Dedifferentiated amniotic fluid mesenchymal stem cell (primary cell): ENCODE results near the gene OVOL3.

Experiments
- DNase-seq: peaks from one replicate; pipeline ENCODE4 v3.0.0-alpha.2; 2016; ENCODE audit errors: extremely low spot score

Gene OVOL3

DNA sequence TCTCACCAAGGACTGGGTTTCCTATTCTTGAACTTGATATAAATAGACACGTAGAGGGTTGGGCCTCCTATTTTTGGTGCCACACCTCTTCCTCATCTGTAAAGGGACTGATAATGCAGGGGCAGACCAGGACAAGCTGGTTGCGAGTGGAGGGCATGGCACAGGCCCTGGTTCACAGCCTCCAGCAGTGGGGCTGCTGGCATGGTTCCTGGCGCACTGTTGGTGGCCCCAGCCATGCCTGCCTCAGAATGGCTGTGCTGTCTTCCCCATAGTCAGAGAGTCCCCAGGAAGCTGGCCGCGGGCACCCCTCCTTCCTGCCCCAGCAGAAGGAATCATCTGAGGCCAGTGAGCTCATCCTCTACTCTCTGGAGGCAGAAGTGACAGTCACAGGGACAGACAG lies 10.5 kb upstream of the OVOL3 start:
- no peak for DNase-seq

DNA sequence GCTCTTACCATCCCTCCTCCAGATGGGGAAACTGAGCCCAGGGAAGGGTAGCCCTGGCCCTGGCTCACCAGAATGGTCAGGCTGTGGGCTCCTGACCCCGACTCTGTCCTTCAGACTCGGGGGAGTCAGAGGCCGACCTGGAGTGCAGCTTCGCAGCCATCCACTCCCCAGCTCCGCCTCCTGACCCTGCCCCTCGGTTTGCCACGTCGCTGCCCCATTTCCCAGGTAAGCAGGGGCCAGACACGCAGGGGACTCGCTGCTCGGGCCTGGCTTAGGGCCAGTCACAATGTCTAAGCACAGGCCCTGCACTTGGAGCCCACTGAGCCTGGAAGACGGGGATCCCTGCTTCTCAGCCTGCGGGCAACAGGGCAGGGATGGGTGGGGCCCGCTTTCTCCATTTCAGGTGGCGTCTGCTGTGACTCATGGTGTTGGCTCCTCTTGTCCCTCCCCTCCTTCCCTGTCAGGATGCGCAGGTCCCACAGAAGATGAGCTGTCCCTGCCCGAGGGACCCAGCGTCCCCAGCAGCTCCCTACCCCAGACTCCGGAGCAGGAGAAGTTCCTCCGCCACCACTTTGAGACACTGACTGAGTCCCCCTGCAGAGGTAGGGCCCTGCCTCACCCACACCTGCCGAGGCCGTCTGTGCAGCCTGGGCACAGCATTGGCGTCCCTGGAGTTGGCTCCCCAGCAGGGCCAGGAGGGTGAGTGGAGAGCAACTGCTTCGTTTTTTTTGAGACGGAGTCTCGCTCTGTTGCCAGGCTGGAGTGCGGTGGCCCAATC lies 9.2 kb upstream of the OVOL3 start:
- no peak for DNase-seq

DNA sequence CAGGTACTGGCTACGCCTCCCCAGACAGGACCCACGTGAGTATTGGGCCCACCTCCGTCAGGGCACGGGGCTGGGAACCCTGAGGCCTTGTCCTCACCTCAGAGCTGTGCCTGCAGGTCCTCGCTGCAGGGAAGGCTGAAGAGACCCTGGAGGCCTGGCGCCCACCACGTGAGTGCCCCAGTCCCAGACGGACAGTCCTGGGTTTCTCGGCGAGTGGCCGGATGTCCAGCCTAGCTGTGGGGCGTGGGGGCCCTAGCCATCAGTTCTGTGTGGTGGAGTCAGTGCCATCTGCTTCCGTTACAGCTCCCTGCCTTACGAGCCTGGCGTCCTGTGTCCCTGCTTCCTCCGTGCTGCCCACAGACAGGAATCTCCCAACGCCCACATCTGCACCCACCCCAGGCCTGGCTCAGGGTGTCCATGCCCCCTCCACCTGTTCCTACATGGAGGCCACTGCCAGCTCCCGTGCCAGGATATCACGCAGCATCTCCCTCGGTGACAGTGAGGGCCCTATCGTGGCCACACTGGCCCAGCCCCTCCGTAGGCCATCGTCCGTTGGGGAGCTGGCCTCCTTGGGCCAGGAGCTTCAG lies 7.8 kb upstream of the OVOL3 start:
- no peak for DNase-seq

DNA sequence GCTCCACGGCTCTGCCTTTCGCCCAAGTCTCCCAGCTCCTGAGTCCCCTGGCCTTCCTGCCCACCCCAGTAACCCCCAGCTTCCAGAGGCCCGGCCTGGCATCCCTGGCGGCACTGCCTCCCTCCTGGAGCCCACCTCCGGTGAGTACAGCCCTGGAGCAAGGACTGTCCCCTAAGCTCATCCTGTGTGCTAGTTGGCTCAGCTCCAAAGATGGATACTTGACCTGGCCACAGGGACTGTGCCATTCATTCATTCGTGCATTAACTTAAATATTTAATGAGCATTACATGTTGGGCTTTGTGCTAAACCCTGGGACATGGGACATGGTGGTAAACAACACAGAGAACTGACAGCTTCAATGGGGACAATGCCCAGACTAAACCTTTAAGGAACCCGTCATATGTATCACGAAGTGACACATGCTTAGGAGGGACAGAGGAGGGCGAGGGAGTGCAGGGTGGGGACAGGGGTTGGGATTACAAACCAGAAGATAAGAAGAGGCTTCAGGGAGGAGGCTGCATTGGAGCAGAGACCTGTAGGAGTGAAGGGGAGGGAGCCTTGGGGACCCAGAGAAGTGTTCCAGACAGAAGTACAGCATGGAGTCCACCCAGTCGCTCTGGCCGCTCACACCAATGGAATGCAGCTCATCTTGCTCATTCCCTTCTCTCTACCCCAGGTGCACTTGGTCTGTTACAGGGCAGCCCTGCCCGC lies 6.9 kb upstream of the OVOL3 start:
- no peak for DNase-seq

DNA sequence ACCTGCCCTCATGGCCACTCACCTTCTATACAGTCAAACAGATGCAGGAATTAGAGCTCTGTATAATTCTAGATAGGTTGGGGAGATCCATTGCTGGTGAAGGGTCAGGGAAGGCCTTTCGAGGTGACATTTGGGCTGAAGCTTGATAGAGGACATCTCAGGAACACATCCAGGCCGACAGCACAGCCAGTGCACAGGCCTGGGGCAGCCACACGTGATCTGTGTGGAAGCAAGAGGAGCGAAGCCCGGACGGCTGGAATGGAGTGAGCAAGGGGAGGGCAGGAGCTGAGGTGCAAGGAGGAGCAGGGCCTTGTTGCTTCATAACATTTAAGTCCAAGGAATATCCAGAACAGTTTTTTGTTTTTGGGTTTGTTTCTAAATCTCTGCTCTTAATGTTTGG lies 4.5 kb upstream of the OVOL3 start:
- DNase-seq: no peak

DNA sequence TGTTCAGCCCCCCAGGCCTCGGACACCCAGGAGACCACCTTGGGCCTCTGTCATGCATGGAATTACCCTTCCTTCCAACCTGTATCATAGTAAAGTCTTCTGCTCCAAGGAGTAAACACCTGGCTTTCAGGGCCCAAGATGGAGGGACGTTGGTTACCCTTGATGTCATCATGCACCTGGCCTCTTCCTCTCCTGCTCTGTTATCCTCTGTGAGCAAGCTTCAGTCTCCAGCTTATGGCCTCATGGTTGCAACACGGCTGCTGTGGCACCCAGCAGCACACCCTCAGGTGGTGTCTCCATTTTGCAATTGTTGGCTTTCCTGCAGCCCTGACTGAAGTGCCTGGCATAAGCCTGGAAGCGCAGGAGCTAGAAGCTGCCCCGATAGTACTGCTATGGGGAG lies 4.0 kb upstream of the OVOL3 start:
- no peak for DNase-seq

DNA sequence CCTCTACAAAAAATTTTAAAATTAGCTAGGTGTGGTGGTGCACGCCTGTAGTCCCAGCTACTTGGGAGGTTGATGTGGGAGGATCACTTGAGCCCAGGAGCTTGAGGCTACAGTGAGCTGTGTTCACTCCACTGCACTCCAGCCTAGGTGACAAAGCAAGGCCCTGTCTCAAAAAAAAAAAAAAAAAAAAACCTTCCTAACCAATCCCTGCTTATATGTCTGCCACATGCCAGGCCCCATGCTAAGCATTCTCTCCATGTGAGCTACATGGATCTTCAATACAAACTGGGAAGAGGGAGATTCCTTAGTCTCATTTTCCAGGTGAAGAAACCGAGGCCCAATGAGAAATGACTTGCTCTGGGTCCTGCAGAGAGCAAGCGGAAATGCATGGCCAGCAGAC lies 2.3 kb upstream of the OVOL3 start:
- DNase-seq: no peak

DNA sequence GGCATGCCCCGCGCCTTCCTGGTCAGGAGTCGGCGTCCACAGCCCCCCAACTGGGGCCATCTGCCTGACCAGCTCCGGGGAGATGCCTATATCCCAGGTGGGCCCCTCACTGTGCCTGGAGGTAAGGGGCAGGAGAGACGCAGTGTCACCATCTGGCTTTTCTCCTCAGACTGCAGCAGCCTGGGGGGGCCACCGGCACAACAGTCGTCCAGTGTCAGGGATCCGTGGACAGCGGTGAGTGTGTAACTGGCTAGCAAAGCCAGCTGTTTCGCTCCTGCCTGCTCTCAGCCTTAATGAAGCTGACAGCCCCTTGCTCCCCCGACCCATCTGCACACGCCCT lies 227 bp downstream of the OVOL3 start:
- no peak for DNase-seq

DNA sequence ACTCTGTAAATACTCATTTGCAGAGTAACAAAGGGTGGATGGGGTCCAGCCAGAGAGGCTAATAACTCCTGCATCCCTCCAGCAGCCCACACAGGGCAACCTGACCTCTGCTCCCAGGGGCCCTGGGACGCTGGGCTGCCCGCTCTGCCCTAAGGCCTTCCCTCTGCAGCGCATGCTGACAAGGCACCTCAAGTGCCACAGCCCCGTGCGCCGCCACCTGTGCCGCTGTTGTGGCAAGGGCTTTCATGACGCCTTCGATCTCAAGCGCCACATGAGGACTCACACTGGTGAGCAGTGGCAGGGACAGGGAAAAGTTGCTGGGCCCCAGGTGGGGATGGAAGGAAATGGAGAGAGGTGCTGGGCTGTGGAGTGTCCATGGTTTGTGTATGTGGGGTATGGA lies 1.7 kb downstream of the OVOL3 start:
- DNase-seq: no peak

DNA sequence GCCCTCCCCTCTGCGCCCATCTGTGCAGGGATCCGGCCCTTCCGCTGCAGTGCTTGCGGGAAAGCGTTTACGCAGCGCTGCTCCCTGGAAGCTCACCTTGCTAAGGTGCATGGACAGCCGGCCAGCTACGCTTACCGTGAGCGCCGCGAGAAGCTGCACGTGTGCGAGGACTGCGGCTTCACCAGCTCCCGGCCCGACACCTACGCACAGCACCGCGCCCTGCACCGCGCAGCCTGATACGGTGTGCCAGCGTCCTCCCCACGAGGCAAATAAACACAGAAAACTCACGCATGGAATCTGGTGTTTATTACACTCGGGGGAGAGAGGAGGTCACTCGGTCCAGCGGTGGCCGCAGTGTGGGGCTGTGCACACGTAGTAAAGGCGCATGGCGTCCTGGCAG lies 2.5 kb downstream of the OVOL3 start:
- DNase-seq: no peak

DNA sequence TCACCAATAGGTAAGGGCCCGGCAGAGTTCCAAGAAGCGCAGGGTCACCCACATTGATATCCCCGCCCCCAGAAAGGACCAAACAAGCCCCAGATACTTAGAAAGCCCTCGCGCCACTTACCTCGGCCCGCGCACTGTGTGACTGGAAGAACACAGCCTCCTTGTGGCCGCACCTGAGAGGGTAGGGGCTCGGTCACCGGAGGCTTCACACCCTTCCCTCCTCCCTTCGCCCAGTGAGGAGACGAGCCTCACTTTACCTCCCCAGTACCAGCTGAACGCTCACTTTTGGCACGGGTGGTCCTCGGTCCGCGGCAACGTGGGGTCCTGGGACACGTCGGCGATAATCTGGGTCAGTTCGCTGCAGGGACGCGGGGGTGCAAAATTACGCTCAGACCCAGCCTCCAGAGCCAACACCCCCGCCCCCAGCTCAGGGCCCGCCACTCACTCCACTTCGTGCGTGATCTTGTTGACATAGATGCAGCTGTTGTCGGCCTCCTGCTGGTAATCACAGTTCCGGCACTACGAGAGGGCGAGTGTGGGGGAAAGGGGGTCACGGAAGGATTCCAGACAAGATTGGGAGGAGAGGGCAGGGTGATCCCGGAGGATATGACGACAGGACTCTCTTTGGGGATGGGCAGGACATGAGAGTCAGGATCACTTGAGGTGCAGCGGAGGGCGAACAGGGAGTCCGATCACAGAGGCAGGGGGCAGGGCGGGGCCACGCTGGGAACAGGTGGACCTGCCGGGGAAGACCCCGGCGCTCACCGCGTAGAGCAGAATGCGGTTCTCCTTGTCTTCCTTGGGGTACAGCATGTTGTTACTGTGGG lies 3.2 kb downstream of the OVOL3 start:
- no peak for DNase-seq

DNA sequence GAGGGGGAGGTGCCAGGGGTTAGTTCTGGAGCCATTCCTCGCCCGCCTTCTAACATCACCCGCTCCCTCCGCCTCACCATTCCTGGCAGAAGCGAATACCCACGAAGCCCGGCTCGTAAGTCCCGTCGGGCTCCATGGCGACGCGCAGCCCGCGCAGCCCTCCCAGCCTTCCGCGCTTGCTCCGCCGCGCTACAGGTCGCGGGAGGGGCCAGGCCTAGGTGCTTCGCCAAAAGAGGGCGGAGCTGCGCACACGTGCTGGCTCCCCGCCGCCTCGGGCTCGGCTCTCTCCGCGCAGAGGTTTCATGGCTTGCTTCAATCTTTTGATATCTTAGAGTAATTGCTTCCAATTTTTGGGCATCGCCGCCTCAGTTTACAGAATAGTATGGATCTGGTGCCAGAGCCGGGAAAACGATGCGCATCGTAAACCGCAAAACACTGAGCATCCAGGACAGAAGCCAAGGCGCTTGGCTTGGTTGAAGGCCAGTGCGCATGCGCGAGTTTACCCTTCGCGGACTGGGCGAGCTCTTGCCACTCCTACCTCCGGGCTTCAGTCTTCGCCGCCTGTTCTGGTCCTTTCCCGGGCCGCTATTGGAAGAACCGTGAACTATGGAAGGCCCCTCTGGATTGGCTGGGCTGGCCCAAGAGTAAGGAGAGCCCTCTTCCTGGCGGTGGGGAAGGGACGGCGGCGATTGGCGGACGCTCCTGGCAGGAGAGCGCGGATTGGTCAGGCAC lies 3.9 kb downstream of the OVOL3 start, which contains the start of gene POLR2I:
Gene POLR2I (minus strand): TSS at position 155 of the 732 bp plus-strand sequence. CDS start 19 bp downstream, at position 136.
- DNase-seq: peak; percentile 100

DNA sequence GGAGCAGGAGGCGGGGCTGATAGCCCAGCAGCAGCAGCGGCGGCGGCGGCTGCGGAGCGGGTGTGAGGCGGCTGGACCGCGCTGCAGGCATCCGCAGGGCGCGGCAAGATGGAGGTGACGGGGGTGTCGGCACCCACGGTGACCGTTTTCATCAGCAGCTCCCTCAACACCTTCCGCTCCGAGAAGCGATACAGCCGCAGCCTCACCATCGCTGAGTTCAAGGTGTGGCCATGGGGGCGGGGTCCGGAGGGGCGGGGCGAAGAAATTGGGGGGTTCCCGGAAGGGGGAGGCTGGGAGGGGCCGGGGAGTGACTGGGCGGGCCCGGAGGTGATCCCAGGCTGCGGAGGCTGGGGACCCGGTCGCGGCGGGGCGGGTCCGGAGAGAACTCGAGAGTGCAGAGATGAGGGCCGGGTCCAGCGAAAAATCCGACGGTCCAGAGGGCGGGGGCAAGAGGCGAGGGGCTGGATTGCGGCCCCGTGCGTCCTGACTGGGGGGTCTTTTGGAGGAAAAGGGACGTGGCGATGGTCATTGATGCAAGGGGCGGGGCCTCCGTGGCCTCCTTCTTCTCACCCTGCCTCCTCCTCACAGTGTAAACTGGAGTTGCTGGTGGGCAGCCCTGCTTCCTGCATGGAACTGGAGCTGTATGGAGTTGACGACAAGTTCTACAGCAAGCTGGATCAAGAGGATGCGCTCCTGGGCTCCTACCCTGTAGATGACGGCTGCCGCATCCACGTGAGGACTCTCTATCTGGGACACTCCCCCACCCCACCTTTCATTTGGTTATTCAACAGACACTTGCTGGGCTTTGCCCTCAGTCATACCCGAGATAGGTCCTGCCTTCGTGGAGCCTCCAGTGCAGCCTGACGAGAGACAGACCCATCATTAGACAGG lies 4.8 kb downstream of the OVOL3 start, which contains the start of gene TBCB:
Gene TBCB (plus strand): TSS at position 16 of the 891 bp plus-strand sequence. CDS start 93 bp downstream, at position 109.
- no peak for DNase-seq

DNA sequence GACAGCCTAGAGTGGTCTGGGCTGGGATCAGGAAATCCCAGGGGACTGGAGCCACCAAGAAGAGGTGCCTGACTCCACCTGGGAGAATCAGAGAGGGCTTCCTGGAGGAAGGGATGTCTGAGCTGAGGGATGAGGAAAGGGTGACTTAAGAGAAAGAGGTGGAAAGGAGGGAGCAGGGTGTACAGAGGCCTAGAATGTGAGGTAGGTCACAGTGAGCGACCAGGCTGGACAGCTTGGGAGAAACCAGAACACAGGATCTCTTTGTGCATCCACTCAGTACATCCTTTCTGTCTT lies 5.3 kb downstream of the OVOL3 start:
- no peak for DNase-seq

DNA sequence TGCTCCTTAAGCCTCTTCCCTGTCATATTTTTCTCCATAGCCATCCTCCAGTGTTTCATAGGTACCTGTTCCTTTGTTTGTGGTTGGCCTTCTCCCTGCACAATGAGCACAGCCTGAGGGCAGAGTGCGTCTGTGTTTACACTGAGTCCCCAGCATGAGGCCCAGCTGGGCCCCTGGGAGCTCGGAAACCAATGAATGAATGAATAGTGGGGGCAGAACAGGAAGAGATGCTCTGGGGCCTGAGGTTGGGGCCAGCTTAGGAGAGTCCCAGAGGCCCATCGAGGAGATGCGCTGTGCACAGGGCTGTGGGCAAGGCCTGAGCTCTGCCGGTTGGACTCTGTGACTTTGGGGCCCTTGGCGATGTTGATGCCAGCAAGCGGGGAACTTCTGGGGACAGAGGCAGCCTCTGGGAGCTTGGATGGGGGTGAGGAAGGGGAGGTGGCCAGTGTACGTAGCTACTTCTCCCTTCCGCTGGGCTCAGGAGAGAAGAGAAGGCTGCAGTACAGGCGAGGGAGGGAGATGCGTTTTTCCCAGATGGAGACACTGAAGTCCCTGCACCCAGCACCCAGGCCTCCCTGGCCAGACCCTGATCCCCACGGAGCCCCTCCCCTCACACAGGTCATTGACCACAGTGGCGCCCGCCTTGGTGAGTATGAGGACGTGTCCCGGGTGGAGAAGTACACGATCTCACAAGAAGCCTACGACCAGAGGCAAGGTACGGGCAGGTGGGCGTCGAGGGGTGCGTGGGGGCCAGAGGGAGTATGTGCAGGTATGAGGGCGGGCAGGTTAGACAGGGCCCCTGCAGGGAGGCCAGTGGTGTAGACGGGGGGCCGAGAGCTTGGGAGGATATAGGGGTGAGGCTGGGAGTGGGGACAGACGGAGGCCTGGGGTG lies 9.4 kb downstream of the OVOL3 start:
- DNase-seq: no peak

DNA sequence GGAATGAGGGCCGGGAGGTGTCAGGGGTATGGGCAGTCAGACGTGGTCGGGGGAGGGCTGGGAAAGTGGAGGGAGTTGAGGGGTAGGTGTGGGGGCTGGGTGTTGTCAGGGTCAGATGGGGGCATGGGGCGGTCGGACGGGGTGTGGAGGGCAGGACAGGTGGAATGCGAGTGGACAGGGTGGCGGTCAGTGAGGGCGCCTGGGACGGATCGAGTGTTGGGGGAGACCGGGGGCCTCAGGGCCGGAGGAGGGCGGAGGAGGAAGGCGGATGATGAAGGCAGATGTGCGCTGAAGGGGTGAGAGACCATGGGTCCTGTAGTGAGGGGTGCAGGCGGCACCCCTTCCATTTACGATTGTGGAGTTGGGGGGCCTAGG lies 10.0 kb downstream of the OVOL3 start:
- DNase-seq: no peak

DNA sequence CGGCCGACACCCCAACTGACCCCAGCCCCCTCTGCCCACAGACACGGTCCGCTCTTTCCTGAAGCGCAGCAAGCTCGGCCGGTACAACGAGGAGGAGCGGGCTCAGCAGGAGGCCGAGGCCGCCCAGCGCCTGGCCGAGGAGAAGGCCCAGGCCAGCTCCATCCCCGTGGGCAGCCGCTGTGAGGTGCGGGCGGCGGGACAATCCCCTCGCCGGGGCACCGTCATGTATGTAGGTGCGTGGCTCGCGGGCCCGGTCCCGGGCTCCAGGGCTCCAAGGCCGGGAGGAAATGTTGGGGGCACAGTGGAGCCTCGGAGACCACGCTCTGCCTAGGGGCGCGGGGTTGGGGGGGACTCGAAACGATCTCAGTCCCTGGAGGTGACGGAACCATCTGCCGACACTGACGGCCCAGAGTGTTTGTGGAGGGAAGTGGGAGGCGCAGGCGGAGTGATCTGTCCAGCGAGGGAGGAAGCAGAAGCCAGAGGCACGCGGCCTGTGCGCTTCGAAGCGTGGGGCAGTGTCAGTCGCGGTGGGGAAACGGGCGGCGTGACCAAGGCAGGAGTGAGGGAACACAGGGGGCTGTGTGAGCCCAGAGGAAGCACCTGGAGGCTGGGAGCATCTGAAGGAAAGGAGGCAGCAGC lies 10.7 kb downstream of the OVOL3 start:
- DNase-seq: no peak

DNA sequence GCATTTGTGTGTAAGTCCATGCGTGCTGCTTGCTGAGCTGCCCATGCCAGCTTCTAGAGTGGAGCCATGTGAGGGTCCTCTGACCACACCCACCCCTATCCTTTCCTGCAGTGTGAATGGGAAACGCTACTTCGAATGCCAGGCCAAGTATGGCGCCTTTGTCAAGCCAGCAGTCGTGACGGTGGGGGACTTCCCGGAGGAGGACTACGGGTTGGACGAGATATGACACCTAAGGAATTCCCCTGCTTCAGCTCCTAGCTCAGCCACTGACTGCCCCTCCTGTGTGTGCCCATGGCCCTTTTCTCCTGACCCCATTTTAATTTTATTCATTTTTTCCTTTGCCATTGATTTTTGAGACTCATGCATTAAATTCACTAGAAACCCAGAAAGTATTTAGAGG lies 14.6 kb downstream of the OVOL3 start:
- DNase-seq: no peak

DNA sequence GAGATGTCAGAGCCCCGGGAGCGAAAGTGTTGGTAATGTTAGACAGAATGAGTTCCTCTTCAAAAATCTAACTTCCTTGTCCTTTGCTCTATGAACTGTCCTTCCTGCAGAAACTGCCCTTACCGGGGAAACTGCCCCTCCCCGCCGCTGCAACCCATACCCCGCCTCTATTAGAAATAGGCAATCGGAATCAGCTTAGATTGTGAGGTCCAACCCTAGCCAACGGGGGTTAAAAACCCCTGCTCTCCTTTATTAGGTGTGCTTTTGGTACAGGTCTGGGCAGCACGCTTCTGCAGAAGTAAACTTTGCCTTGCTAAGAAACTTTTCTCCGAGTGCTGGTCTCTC lies 17.4 kb downstream of the OVOL3 start:
- DNase-seq: no peak
